HEK293 (cell line): ENCODE results near the gene RNH1.

ENCODE experiments used
- ATF2 ChIP-seq: fragments of 450-650 bp; formaldehyde crosslinking; IDR thresholded peaks from 2 replicates; pipeline ENCODE4 v1.5.1; 2016; ENCODE audit warnings: missing biosample characterization, missing genetic modification characterization, low read depth
- CTCF ChIP-seq: fragments of 450-650 bp; formaldehyde crosslinking; IDR thresholded peaks from 2 replicates; pipeline ENCODE4 v1.5.1; 2016; ENCODE audit warnings: missing biosample characterization, missing genetic modification characterization
- INSM2 ChIP-seq: fragments of 450-650 bp; formaldehyde crosslinking; IDR thresholded peaks from 2 replicates; pipeline ENCODE4 v1.5.1; 2016; ENCODE audit warnings: missing biosample characterization, missing genetic modification characterization
- KLF8 ChIP-seq: fragments of 450-650 bp; formaldehyde crosslinking; IDR thresholded peaks from 2 replicates; pipeline ENCODE4 v1.5.1; 2016; ENCODE audit warnings: missing biosample characterization, missing genetic modification characterization
- MEIS1 ChIP-seq: sonication (generic); formaldehyde crosslinking; IDR thresholded peaks from 2 replicates; pipeline ENCODE4 v1.8.1; 2022; ENCODE audit warnings: missing genetic modification reagents, mild to moderate bottlenecking, borderline replicate concordance
- SETDB1 ChIP-seq: IDR thresholded peaks from one replicate; pipeline ENCODE4 v1.6.1; 2017; ENCODE audit warnings: mild to moderate bottlenecking, low read length, moderate library complexity, mixed read lengths; ENCODE audit not compliant: insufficient read length
- YY1 ChIP-seq: fragments of 450-650 bp; formaldehyde crosslinking; IDR thresholded peaks from 2 replicates; pipeline ENCODE4 v1.5.1; 2018; ENCODE audit warnings: missing biosample characterization, missing genetic modification characterization
- ZNF18 ChIP-seq: fragments of 450-650 bp; formaldehyde crosslinking; IDR thresholded peaks from 2 replicates; pipeline ENCODE4 v1.5.1; 2016; ENCODE audit warnings: missing biosample characterization, missing genetic modification characterization
- ZNF341 ChIP-seq: fragments of 450-650 bp; formaldehyde crosslinking; IDR thresholded peaks from 2 replicates; pipeline ENCODE4; 2016; ENCODE audit warnings: low read depth, missing biosample characterization, missing genetic modification characterization
- ZNF426 ChIP-seq: fragments of 450-650 bp; formaldehyde crosslinking; IDR thresholded peaks from 2 replicates; pipeline ENCODE4 v1.5.1; 2017; ENCODE audit warnings: missing biosample characterization, missing genetic modification characterization, mild to moderate bottlenecking, inconsistent platforms, moderate library complexity
- ZNF513 ChIP-seq: fragments of 450-650 bp; IDR thresholded peaks from 2 replicates; pipeline ENCODE4 v1.5.1; 2018; ENCODE audit warnings: missing biosample characterization, missing genetic modification characterization
- ZNF645 ChIP-seq: fragments of 450-650 bp; formaldehyde crosslinking; IDR thresholded peaks from 2 replicates; pipeline ENCODE4; 2016; ENCODE audit warnings: missing biosample characterization, missing genetic modification characterization
- ZNF843 ChIP-seq: fragments of 450-650 bp; formaldehyde crosslinking; IDR thresholded peaks from 2 replicates; pipeline ENCODE4 v1.5.1; 2016; ENCODE audit warnings: missing biosample characterization, missing genetic modification characterization
- ZSCAN5A ChIP-seq: fragments of 450-650 bp; formaldehyde crosslinking; IDR thresholded peaks from 2 replicates; pipeline ENCODE4 v1.5.1; 2016; ENCODE audit warnings: missing biosample characterization, missing genetic modification characterization

GRCh38 chr11:452916-453527, 54.0 kb downstream of the RNH1 start:
- TF ChIP-seq KLF8 (tag by site-specific recombination), result no peak
- TF ChIP-seq YY1 (tag by site-specific recombination), result no peak
- TF ChIP-seq ZNF18, result no peak
- TF ChIP-seq ZSCAN5A (tag by site-specific recombination), result no peak
- TF ChIP-seq ZNF843 (tag by site-specific recombination), result no peak
- TF ChIP-seq ZNF645, result no peak
- TF ChIP-seq CTCF (tag by site-specific recombination), result no peak
- TF ChIP-seq ATF2, result no peak
- TF ChIP-seq ZNF341, result no peak
- no peak for TF ChIP-seq MEIS1
- TF ChIP-seq SETDB1, result no peak
- no peak for TF ChIP-seq INSM2 (tag by site-specific recombination)
- TF ChIP-seq ZNF426, result no peak
- TF ChIP-seq ZNF513, result no peak
